ENCODE data around the gene PCDHB9.
"Not testable (repeated sequence)": the region's sequence is repeated elsewhere in the genome, so short reads cannot be mapped to it uniquely, and the experiment has no call there.

- TF ChIP-seq CHD1 (IDR thresholded peaks at IDR 0.05; ENCODE audit: low read depth, low read length); ELK1 (IDR thresholded peaks at IDR 0.05; ENCODE audit: borderline replicate concordance, low read depth, low read length); CTCF (conservative IDR thresholded peaks at IDR 0.05; ENCODE audit: low read depth, low read length); POLR2A (IDR thresholded peaks at IDR 0.05; ENCODE audit: low read depth, low read length); MAZ (IDR thresholded peaks at IDR 0.05; ENCODE audit: borderline replicate concordance, low read depth, low read length); CEBPB (IDR thresholded peaks at IDR 0.05; ENCODE audit: low read depth, low read length): not testable (repeated sequence)
Observed at GRCh38 chr5:141189131-141189530, 2.2 kb downstream of the PCDHB9 start.
